Mononuclear cell (primary cell): ENCODE data around the gene CCDC14. TPM values are rescaled to one million over a fixed set of nuclear protein-coding genes. Genes with fewer than 3 reads are reported as not detected.

Experiments used
- H3K27me3 ChIP-seq: 2 replicates; pipeline ENCODE4 v1.6.0; 2011; ENCODE audit warnings: low read length, control low read depth; ENCODE audit not compliant: insufficient read depth
- H3K4me1 ChIP-seq: 2 replicates; pipeline ENCODE4 v1.5.1; 2011; ENCODE audit warnings: mild to moderate bottlenecking, low read length, control low read depth; ENCODE audit not compliant: insufficient read depth
- H3K4me3 ChIP-seq: 2 replicates; pipeline ENCODE4 v1.5.1; 2011; ENCODE audit warnings: mild to moderate bottlenecking, low read length, moderate library complexity
- H3K9me3 ChIP-seq: 2 replicates; pipeline ENCODE4 v1.5.1; 2011; ENCODE audit warnings: low read depth, mild to moderate bottlenecking, control low read depth, low read length
- total RNA-seq: library from RNA; depleted of rRNA; stranded (reverse); fragments of >200 nt; gene quantifications from one replicate; pipeline ENCODE4 v1.2.3, GENCODE V29; 2012

Gene CCDC14
- total RNA-seq, 1 donor, result 28.0 TPM

- Histone ChIP-seq H3K9me3 (no peaks in the 10 kb centered on the region), H3K27me3 (no peaks in the 10 kb centered on the region), H3K4me3 (no peak overlapping the region), H3K4me1 (no peaks in the 10 kb centered on the region)
These were observed 13.5 kb downstream of the CCDC14 start for GRCh38 chr3:123947482-123947881.

GRCh38 chr3:123941542-123941941, 19.5 kb downstream of the CCDC14 start:
- Histone ChIP-seq H3K4me1 (no peaks in the 10 kb centered on the region), H3K9me3 (no peaks in the 10 kb centered on the region), H3K4me3 (no peak overlapping the region), H3K27me3 (no peaks in the 10 kb centered on the region)

- H3K4me3 ChIP-seq, result no peak overlapping the region
- no peaks in the 10 kb centered on the region for H3K27me3 ChIP-seq
- H3K4me1 ChIP-seq, result no peaks in the 10 kb centered on the region
- no peaks in the 10 kb centered on the region for H3K9me3 ChIP-seq
These were observed 19.9 kb downstream of the CCDC14 start for GRCh38 chr3:123941121-123941520.

GRCh38 chr3:123939706-123940105, 21.3 kb downstream of the CCDC14 start:
- Histone ChIP-seq H3K4me1 (no peaks in the 10 kb centered on the region), H3K27me3 (no peaks in the 10 kb centered on the region), H3K9me3 (no peaks in the 10 kb centered on the region), H3K4me3 (no peak overlapping the region)

DNA sequence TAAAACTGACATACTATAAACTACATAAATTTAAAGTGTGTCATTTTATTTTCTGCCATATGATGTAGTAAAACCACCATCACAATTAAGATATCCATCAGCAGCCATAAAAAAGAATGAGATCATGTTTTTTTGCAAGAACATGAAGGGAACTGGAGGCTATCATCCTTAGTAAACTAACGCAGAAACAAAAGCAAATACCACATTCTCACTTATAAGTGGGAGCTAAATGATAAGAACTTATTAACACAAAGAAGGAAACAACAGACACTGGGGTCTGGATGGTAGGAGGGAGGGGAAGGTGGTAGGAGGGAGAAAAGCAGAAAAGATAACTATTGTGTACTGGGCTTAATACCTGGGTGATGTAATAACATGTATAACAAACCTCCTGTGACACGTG, 24.6 kb downstream of the CCDC14 start:
- H3K9me3 ChIP-seq, result no peaks in the 10 kb centered on the region
- H3K4me1 ChIP-seq, result no peaks in the 10 kb centered on the region
- H3K27me3 ChIP-seq, result no peaks in the 10 kb centered on the region
- H3K4me3 ChIP-seq, result no peak overlapping the region

DNA sequence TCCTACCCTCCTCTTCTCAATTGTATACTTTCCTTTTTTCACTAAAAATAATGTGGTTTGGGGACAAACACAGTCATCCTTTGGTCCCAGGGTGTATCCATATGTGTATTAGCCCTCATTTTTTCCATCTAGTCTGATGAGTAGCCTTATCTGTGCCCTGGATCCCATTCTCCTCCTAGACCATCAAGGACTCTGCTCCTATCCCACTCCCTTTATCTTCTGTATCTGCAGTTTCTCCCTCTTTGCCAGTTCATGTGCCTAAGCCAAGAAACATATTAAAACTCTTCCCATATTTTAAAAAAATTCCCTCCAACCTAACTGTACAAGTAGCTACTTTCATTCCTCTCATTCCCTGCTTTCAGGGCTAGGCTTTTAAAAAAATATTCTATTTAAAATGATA, 25.2 kb downstream of the CCDC14 start:
- Histone ChIP-seq H3K27me3 (no peaks in the 10 kb centered on the region), H3K4me3 (no peak overlapping the region), H3K9me3 (no peaks in the 10 kb centered on the region)

DNA sequence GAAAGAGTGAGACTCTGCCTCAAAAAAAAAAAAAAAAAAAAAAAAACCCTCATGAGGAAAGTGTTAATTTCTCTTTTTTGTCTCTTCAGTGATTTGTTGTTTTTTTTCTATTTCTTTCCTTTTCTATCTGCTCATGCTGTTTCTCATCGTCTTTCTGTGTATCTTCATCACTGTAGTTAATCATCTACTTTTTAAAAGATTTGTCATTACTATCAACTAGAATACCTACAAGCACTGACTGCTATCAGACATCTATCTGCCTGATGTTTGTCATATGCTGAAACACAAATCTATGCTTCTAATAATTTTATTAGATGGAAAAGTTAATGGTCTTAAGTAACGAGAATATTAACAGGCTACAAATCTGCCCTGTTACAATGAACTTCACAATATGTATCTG, 26.8 kb downstream of the CCDC14 start:
- Histone ChIP-seq H3K4me3 (no peak overlapping the region), H3K9me3 (no peaks in the 10 kb centered on the region), H3K27me3 (no peaks in the 10 kb centered on the region), H3K4me1 (no peaks in the 10 kb centered on the region)

More for the DNA sequence above, 25.2 kb downstream of the CCDC14 start:
- no peaks in the 10 kb centered on the region for H3K4me1 ChIP-seq

DNA sequence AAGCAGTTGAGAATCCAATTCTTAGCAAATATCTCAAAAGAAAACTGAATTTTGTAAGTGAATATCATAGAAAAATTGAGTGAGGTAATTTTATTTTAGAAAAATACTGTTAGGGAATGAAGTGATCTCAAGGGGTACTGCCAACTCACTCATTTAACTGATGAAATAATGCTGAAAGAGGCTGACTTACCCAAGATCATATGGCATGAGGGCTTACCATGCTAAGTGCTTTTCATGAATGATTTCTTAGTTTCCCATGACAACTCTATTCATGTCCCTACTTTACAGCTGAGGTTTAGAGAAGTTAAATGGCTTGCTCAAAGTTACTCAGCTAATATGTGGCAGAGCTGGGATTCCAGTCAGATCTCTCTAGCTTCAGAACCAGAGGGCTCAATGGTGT, 30.6 kb downstream of the CCDC14 start:
- Histone ChIP-seq H3K9me3 (no peaks in the 10 kb centered on the region), H3K4me1 (no peaks in the 10 kb centered on the region), H3K4me3 (no peak overlapping the region), H3K27me3 (no peaks in the 10 kb centered on the region)

DNA sequence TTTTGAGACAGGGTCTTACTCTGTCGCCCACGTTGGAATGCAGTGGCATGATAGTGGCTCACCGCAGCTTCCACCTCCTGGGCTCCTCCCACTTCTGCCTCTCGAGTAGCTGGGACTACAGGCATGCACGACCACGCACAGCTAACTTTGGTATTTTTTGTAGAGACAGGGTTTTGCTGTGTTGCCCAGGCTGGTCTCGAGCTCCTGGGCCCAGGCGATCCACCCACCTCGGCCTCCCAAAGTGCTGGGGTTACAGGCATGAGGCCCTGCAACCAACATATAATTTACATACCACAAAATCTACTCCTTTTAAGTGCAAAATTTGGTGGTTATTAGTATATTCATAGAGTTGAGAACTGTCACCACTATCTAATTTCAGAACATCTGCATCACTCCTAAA, 31.7 kb downstream of the CCDC14 start:
- no peaks in the 10 kb centered on the region for H3K27me3 ChIP-seq
- no peaks in the 10 kb centered on the region for H3K9me3 ChIP-seq
- no peak overlapping the region for H3K4me3 ChIP-seq
- H3K4me1 ChIP-seq, result no peaks in the 10 kb centered on the region

DNA sequence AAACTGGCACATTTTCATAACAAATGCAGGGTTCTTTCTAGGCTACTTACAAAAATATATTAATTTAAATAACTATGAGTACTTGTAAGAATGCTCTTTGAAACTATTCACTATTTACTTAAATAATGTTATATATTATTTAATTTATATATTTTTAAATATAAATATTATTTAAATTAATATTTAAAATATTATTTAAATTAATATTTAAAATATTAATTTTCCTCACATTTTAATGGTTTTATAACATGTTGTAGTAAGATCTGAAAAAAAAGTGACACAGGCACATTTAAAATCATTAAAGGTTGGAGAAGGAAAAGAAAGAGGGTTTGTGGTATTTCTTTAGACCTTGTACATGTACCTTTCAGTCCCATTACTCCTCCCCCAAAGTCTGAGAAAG, 34.6 kb downstream of the CCDC14 start:
- no peaks in the 10 kb centered on the region for H3K4me1 ChIP-seq
- no peaks in the 10 kb centered on the region for H3K27me3 ChIP-seq
- H3K4me3 ChIP-seq, result no peak overlapping the region

DNA sequence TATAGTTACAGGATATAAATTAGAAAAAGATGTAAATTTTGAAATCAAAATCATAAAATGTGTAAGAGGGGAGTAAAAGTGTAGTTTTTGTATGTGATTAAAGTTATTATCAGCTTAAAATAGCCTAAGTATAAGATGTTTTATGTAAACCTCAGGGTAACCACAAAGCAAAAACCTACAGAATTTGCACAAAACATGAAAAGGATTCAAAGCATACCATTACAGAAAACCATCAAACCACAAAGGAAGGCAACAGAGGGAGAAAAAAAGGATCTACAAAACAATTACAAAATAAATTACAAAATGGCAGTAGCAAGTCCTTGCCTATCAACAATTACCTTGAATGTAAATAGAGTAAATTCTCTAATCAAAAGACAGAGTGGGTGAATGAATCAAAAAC, 40.2 kb downstream of the CCDC14 start:
- peaks cover 34% of the 10 kb centered on the region for H3K9me3 ChIP-seq
- H3K4me3 ChIP-seq, result no peak overlapping the region
- no peaks in the 10 kb centered on the region for H3K4me1 ChIP-seq
- no peaks in the 10 kb centered on the region for H3K27me3 ChIP-seq

More for the DNA sequence above, 34.6 kb downstream of the CCDC14 start:
- peaks cover 19% of the 10 kb centered on the region for H3K9me3 ChIP-seq

DNA sequence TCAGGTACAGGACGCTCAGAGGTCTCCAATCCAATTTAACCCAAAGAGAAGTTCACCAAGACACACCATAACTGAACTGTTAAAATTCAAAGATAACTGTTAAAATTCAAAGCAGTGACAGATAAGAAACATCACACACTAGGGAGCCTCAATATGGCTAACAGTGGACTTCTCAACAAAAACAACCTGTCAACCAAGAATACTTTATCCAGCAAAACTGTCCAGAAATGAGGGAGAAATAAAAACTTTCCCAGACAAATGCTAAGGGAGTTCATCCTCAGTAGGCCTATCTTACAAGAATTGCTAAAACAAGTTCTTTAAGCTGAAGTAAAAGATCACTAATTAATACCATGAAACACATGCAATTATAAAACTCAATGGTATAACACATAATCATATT, 40.6 kb downstream of the CCDC14 start:
- Histone ChIP-seq H3K9me3 (peaks cover 34% of the 10 kb centered on the region), H3K4me3 (no peak overlapping the region), H3K27me3 (no peaks in the 10 kb centered on the region), H3K4me1 (no peaks in the 10 kb centered on the region)

DNA sequence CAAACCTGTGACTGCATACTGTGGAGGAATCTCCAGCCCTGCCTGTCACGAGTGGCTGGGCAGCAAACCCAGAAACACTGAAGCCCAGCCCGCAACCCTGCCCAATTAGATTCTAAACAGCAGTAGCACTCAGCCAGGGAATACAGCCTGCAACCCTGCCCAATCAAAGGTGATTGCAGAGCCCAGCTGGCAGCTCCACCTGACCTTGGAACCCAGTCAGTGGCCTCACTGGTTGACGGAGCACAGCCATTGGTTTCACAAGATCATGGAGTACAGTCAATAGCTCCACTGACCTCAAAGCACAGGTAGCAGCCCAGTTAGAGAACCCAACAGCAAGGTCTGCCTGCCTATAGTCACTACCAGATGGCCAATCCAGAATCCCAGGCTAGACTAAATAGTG, 41.7 kb downstream of the CCDC14 start:
- Histone ChIP-seq H3K9me3 (peaks cover 34% of the 10 kb centered on the region), H3K4me3 (no peak overlapping the region), H3K4me1 (no peaks in the 10 kb centered on the region), H3K27me3 (no peaks in the 10 kb centered on the region)

- no peaks in the 10 kb centered on the region for H3K27me3 ChIP-seq
- H3K9me3 ChIP-seq, result no peaks in the 10 kb centered on the region
- H3K4me1 ChIP-seq, result no peaks in the 10 kb centered on the region
- no peak overlapping the region for H3K4me3 ChIP-seq
These were observed 46.2 kb downstream of the CCDC14 start for GRCh38 chr3:123914829-123915228.

- Histone ChIP-seq H3K9me3 (no peaks in the 10 kb centered on the region), H3K4me1 (no peaks in the 10 kb centered on the region), H3K4me3 (no peak overlapping the region), H3K27me3 (no peaks in the 10 kb centered on the region)
These were observed 51.2 kb downstream of the CCDC14 start for GRCh38 chr3:123909785-123910184.

DNA sequence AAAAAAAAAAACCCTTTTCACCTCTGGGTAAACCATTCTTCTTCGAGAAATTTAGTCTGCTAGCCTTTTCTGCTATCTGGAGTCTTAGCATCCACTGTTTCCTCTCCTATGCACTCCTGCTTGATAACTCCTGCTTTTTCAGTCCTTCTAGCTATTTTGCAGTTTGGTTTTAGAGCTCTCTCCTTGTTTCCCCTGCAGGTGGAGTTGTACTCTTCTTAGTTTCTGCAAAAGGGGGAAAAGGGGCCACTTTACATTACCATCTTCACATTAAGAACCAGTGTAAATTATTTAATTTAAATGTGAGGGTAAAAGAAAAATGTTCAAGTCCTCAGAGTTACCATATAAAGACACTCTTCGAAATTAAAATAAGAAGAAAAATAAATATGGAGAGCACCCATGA, 53.3 kb downstream of the CCDC14 start:
- Histone ChIP-seq H3K4me3 (no peak overlapping the region), H3K27me3 (no peaks in the 10 kb centered on the region), H3K4me1 (no peaks in the 10 kb centered on the region), H3K9me3 (no peaks in the 10 kb centered on the region)
